ENCODE measurements around the gene HSFX1. TPM values are rescaled to one million over a fixed set of nuclear protein-coding genes. Genes with fewer than 3 reads are reported as not detected.
"Not testable (repeated sequence)": the region's sequence is repeated elsewhere in the genome, so short reads cannot be mapped to it uniquely, and the experiment has no call there.

The HSFX1 gene
- total RNA-seq = under 1 TPM; 0.67 to 1.00 TPM

- not testable (repeated sequence) for H3K27ac Mint-ChIP-seq; H3K4me1 Mint-ChIP-seq (ENCODE audit: low read depth); H3K36me3 Mint-ChIP-seq (ENCODE audit: insufficient read depth in 2 of 2)
These were observed at the start of gene HSFX1 for GRCh38 chrX:149773768-149774167. HSFX1 (plus strand) TSS chrX:149774068; CDS start chrX:149774682, 614 bp downstream.

GRCh38 chrX:149727308-149727707 lies 46.6 kb upstream of the HSFX1 start:
- H3K9me3 Mint-ChIP-seq; H3K4me1 Mint-ChIP-seq (ENCODE audit: low read depth); DNase-seq; H3K4me3 Mint-ChIP-seq; H3K27me3 Mint-ChIP-seq (ENCODE audit: low read depth); H3K36me3 Mint-ChIP-seq (ENCODE audit: insufficient read depth in 2 of 2); ATAC-seq (replicated peaks in 1 of 2); H3K27ac Mint-ChIP-seq: not testable (repeated sequence)

More at GRCh38 chrX:149773768-149774167, at the start of gene HSFX1:
- H3K9me3 Mint-ChIP-seq; H3K27me3 Mint-ChIP-seq (ENCODE audit: low read depth); ATAC-seq (replicated peaks in 1 of 2); DNase-seq; H3K4me3 Mint-ChIP-seq: not testable (repeated sequence)

- not testable (repeated sequence) for ATAC-seq (replicated peaks in 1 of 2)
These were observed 31.6 kb upstream of the HSFX1 start for GRCh38 chrX:149742269-149742668.

GRCh38 chrX:149746390-149747007 lies 27.4 kb upstream of the HSFX1 start:
- not testable (repeated sequence) for H3K27ac Mint-ChIP-seq; H3K9me3 Mint-ChIP-seq; DNase-seq; H3K4me1 Mint-ChIP-seq (ENCODE audit: low read depth); H3K4me3 Mint-ChIP-seq; H3K36me3 Mint-ChIP-seq (ENCODE audit: insufficient read depth in 2 of 2); H3K27me3 Mint-ChIP-seq (ENCODE audit: low read depth)
- peak in 1 of 2 donors; percentile 33 for ATAC-seq (replicated peaks in 1 of 2)

More at GRCh38 chrX:149742269-149742668, 31.6 kb upstream of the HSFX1 start:
- not testable (repeated sequence) for DNase-seq; H3K4me3 Mint-ChIP-seq; H3K9me3 Mint-ChIP-seq; H3K27ac Mint-ChIP-seq; H3K4me1 Mint-ChIP-seq (ENCODE audit: low read depth); H3K27me3 Mint-ChIP-seq (ENCODE audit: low read depth); H3K36me3 Mint-ChIP-seq (ENCODE audit: insufficient read depth in 2 of 2)

- DNase-seq (no peak), ATAC-seq (replicated peaks in 1 of 2) (no peak)
- H3K27ac Mint-ChIP-seq = no peak overlapping the region
- H3K36me3 Mint-ChIP-seq (ENCODE audit: insufficient read depth in 2 of 2) = no peaks in the 10 kb centered on the region
- no peaks in the 10 kb centered on the region for H3K4me1 Mint-ChIP-seq (ENCODE audit: low read depth)
- peaks cover 27% of the 10 kb centered on the region for H3K27me3 Mint-ChIP-seq (ENCODE audit: low read depth)
- no peak overlapping the region for H3K4me3 Mint-ChIP-seq
- H3K9me3 Mint-ChIP-seq = no peaks in the 10 kb centered on the region
These were observed 16.4 kb upstream of the HSFX1 start for GRCh38 chrX:149757206-149758067.

DNA sequence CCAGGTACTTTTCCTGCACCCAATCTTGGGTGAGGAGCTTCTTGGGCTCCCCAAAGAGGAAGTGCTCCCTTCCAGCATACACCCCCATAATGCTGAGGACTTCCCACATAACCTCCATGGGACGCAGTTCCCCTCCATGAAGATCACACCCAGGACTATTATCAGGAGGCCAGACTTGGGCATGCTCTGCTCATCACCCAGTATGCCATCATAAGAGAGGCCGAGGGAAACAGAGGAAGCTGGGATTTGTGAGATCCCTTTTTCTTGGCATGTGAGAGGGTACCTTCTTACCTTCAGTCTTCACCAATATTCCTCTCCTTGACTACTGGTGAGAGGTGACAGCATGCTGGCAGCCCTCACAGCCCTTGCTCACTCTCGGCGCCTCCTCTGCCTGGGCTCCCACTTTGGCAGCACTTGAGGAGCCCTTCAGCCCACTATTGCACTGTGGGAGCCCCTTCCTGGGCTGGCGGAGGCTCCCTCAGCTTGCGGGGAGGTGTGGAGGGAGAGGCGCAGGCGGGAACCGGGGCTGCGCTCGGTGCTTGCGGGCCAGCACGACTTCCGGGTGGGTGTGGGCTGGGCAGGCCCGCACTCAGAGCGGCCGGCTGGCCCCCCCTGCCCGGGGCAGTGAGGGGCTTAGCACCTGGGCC lies 15.7 kb upstream of the HSFX1 start:
- Mint-ChIP-seq H3K27me3 (ENCODE audit: low read depth) (peaks cover 20% of the 10 kb centered on the region), H3K36me3 (ENCODE audit: insufficient read depth in 2 of 2) (no peaks in the 10 kb centered on the region), H3K9me3 (no peaks in the 10 kb centered on the region), H3K4me3 (no peak overlapping the region), H3K27ac (no peak overlapping the region), H3K4me1 (ENCODE audit: low read depth) (no peaks in the 10 kb centered on the region)
- DNase-seq (no peak), ATAC-seq (replicated peaks in 1 of 2) (no peak)

GRCh38 chrX:149758715-149759078 lies 15.2 kb upstream of the HSFX1 start:
- not testable (repeated sequence) for H3K36me3 Mint-ChIP-seq (ENCODE audit: insufficient read depth in 2 of 2); H3K4me3 Mint-ChIP-seq; H3K27ac Mint-ChIP-seq; ATAC-seq (replicated peaks in 1 of 2); DNase-seq; H3K4me1 Mint-ChIP-seq (ENCODE audit: low read depth); H3K9me3 Mint-ChIP-seq
- H3K27me3 Mint-ChIP-seq (ENCODE audit: low read depth) = peaks cover 16% of the 10 kb centered on the region

- Mint-ChIP-seq H3K4me1 (ENCODE audit: low read depth) (no peaks in the 10 kb centered on the region), H3K27me3 (ENCODE audit: low read depth) (peaks cover 16% of the 10 kb centered on the region), H3K27ac (no peak overlapping the region), H3K9me3 (no peaks in the 10 kb centered on the region), H3K36me3 (ENCODE audit: insufficient read depth in 2 of 2) (no peaks in the 10 kb centered on the region), H3K4me3 (no peak overlapping the region)
- ATAC-seq (replicated peaks in 1 of 2) = no peak
- DNase-seq = no peak
These were observed 14.0 kb upstream of the HSFX1 start for GRCh38 chrX:149759824-149760223.

DNA sequence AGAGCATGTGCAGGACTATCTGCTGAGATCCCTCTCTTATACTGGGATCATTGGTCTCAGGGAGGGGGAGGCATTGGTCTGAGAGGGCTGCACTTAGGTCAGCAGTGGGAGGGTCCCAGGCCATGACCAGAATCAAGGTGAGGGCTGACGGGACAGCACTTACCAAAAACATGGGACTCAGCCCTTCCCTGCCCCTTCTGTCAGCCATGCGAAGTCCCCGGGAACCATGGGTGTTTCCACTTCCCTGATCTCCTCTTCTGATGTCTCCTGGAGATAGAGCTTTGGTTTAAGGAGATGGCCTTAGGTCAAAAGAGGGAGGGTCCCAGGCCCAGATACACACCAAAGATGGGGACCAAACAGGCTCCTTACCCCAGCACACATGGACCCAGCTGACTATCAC lies 12.9 kb upstream of the HSFX1 start:
- no peak overlapping the region for H3K4me3 Mint-ChIP-seq
- H3K27ac Mint-ChIP-seq = no peak overlapping the region
- no peaks in the 10 kb centered on the region for H3K9me3 Mint-ChIP-seq
- DNase-seq (no peak), ATAC-seq (replicated peaks in 1 of 2) (no peak)
- peaks cover 16% of the 10 kb centered on the region for H3K27me3 Mint-ChIP-seq (ENCODE audit: low read depth)
- no peaks in the 10 kb centered on the region for H3K4me1 Mint-ChIP-seq (ENCODE audit: low read depth)
- H3K36me3 Mint-ChIP-seq (ENCODE audit: insufficient read depth in 2 of 2) = no peaks in the 10 kb centered on the region

DNA sequence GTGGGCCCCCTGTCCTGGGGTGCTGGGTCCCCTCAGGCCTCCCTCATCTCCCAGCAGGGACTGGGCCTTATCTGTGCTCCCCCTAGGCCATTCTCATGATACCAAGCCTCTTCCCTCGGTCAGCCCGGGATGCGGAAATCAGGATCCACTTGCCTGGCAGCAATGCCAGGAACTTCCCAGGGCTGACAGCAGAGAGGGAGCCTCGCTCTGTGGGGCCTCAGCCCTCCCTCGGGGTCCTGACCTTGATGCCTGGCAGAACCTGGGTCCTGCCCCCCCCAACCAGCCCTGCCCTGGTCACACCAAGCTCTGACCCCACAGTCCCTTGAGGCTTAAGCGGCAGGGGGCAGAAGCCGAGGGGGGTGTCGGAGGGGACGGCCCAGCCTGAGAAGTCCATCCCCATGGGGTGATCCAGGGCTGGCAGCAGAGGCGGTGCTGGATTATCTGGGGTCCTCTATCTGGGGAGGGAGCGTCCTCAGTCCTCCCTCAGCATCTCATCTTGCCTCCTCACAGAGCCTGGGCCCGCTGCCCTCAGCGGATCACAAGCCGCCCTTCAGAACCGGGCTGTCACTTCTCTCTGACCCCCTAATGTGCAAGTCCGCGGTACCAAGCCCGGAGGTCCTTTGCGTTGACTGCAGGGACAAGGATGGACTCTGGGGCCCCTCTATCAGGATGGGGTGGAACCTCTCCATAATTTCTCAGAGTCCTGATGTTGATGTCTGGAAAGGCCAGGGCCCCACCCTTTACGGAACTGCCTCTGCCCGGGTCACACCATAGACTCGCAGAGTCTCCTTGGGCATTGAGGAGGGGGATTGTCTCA lies 11.8 kb upstream of the HSFX1 start:
- DNase-seq; H3K27ac Mint-ChIP-seq; H3K4me1 Mint-ChIP-seq (ENCODE audit: low read depth); H3K27me3 Mint-ChIP-seq (ENCODE audit: low read depth); H3K9me3 Mint-ChIP-seq; H3K36me3 Mint-ChIP-seq (ENCODE audit: insufficient read depth in 2 of 2); H3K4me3 Mint-ChIP-seq; ATAC-seq (replicated peaks in 1 of 2): not testable (repeated sequence)

DNA sequence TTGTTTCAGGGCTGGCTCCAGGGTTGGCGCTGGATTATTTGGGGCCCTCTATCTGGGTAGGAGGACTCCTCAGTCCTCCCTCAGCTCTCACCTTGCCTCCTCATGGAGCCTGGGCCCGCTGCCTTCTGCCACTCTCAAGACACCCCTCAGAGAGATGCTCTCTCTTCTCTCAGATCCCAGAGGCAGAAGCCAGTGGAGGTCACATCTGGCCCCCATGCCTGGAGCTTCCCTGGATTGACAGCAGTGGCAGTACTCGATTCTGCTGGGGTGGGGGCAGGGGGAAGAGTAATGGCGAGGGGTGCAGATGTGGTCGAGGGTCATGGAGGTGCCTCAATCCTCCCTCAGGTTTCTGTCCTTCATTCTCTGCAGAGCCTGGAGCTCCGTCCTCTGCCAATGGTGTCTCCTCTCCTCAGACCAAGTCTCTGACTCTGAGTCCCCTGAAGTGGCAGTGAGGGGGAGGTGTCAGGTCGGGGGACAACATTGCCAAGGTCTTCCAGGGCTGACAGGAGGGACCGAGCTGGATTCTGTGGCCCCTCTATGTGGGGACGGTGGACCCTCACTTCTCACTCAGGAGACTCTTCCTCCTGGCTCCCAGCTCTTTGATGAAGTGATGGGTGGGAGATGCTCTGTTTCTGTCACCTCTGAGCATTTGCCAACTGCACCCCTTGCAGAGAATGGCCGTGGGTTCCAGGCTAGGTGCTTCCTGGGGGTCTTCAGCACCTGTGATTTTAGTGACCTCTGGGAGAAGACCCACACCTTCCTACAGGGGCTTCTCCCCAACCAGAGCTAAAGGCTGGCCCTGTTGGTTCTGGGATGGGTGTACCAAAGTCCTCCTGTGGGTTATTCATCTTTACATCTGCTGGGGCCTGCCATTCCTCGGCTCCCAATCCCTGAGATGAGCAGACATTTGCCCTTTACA lies 10.9 kb upstream of the HSFX1 start:
- Mint-ChIP-seq H3K27me3 (ENCODE audit: low read depth) (peaks cover 9% of the 10 kb centered on the region), H3K9me3 (no peaks in the 10 kb centered on the region), H3K4me3 (no peak overlapping the region), H3K36me3 (ENCODE audit: insufficient read depth in 2 of 2) (no peaks in the 10 kb centered on the region), H3K4me1 (ENCODE audit: low read depth) (no peaks in the 10 kb centered on the region), H3K27ac (no peak overlapping the region)
- ATAC-seq (replicated peaks in 1 of 2) (no peak), DNase-seq (no peak)

DNA sequence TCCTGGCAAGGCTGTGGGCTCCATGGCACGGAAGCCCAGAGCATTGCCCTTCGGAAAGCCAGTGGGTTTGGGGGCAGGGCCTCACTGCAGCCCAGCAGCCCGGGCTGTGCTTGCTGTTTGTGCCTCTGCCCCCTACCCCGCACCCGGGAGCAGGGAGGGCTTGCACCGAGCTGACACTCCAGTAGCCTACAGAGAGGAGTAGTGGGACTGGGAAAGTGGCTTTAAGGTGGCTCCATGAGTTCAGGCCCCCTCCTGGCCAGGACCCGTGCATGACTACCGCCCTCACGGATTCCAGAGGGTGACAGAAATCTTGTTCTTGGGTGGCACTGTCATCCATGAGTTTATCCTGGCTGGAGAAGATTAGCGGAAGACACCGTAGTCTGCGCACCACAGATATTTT lies 3.5 kb upstream of the HSFX1 start:
- H3K27me3 Mint-ChIP-seq (ENCODE audit: low read depth); H3K36me3 Mint-ChIP-seq (ENCODE audit: insufficient read depth in 2 of 2); DNase-seq; H3K4me3 Mint-ChIP-seq; H3K9me3 Mint-ChIP-seq; ATAC-seq (replicated peaks in 1 of 2); H3K4me1 Mint-ChIP-seq (ENCODE audit: low read depth); H3K27ac Mint-ChIP-seq: not testable (repeated sequence)
